GM18870 (cell line): ENCODE measurements around the gene PKLR.
"Not testable (repeated sequence)": the region's sequence is repeated elsewhere in the genome, so short reads cannot be mapped to it uniquely, and the experiment has no call there.

ENCODE experiments used
- ATAC-seq: cut with Tn5 transposase; IDR thresholded peaks from one replicate; pipeline ENCODE4 v1.9.1; 2021; ENCODE audit warnings: moderate library complexity; ENCODE audit not compliant: unreplicated experiment

The PKLR gene

DNA sequence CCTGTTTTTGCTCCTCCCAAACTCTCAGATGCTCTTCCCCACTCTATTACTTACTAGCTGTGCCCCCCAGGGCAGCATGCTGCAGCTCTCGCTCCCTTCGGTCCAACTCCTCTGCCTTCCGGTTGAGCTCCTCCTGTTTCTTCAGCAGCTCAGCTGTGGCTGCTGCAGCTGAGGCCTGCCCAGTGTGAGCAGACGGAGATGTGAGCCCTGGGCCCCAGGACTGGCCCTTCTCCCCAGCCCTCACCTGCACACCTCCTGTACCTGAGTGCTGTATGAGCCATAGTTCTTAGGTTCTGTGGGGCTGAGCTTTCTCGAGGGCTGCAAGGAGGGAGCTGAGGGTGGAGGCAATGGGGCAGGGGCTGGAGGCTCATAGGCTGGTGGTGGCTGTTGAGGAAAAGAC, 41.0 kb downstream of the PKLR start:
- no peak for ATAC-seq

DNA sequence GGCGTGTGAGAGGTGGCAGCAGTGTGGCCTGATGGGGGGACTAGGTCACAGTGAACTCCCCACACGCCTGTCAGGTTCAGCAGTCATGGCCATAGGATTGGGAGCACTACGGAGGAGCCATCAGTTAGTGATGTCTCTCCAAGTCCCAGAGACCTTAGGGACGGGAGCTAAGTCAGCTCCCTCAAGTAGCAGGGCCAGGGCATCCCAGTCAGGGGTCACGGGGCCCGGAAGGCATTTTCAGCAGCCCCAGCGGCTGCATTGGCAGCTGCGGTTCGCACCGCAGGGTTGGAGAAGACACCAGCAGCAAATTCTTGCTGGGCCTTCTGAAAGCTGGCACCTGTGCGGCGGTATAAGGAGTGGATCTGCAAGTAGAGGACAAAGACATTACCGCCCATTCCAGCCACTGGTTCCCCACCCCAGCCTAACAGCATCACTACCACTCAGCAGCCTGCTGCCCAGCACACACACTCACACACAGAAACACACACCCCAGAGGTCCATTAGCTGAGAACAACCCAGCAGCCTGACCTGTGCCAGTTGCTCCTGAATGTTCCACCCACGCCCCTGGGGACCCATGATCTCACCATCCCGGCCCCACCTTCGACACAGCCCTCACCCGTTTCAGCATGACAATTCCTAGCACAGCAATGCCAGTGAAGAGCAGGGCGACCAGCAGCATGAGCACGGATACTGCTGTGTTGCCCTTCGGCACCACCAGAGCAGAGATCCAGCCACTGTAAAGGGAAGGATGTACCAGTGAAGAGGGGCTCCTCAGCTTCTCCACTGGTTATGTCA, 45.0 kb downstream of the PKLR start:
- no peak for ATAC-seq

DNA sequence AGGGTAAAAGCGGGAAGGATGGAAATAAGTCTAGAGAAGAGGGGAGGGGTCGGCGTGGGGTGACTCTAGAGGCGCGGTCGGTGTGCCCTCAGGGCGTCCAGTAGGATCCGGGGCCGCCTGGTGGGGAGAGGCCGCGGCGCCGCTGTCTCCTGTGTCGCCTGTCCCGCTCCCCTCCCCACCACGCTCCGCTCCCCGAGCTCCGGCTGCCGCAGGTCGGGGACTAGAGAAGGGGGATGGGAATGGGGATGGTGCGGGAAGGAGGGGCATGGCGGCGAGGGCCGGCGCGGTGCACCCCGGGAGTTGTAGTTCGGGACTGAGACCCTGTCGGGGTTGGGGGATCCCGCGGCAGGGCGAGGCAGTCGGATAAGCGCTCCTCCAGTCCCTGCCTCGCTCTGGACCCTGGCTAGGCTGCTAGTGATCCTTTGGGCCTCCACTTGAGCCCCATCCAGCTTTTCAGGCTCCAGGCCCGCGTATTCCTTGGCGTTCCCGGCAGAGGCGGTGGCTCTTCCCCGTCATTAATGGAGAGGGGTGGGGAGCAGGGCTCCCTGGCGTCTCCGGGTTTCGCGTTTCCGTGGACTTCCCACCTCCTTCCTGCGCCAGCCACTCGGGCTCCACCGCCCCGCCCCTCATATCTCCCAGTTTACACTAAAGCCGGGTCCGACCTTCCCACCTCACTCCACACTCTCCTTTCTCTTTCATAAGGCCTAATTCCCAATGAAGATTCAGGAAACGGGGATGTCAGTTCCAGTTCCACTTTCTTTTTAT, 45.8 kb downstream of the PKLR start, which contains the start of gene ENTREP3:
ENTREP3 (minus strand) TSS at position 241 of the 765 bp plus-strand sequence. CDS start 606 bp downstream, outside the sequence.
- no peak for ATAC-seq

DNA sequence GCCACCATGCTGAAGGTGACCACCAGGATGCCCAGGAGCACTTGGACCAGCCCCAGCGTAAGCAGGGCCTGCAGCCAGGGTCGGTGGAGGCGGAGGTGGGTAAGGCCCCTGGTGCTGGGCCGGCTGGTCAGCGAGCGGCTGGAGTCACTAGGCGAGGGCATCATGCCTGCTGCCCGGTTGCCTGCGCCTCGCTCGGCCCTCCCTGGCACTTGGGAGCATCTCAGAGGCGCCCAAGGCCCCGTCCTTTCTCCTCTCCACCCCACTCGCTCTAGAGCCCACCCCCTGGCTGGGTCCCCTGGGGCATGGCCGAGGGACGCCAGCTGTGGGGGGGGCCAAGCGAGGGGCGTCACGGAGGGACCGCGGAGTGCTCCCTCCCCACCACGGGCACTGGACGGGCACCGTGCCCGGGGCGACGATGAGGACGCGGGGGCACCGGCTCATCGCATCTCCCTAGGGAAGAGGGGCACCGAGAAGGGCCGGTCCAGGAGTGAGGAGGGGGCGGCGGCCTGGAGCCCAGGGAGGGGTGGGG, 46.5 kb downstream of the PKLR start:
- ATAC-seq, result no peak

- no peak for ATAC-seq
Measured at GRCh38 chr1:155254228-155254713, 47.0 kb downstream of the PKLR start.

DNA sequence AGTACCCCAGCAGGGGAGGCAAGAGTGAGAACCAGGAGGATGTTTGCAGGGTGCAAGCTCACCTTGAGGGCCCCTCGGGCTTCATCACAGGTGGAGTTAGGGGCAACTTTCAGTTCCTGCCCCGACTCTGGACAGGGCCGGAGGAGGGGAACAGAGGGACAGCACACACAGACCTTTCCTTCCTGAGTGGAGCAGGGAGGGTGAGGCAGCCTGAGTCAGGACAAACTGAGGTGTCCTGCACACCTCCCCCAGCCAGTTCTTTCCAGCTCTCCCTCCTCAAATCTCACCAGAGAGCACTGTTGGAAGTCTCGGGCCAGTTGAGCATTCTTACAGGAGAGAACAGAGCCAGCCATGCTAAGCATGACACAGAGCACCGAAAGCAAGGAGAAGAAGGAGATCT, 47.4 kb downstream of the PKLR start:
- no peak for ATAC-seq

DNA sequence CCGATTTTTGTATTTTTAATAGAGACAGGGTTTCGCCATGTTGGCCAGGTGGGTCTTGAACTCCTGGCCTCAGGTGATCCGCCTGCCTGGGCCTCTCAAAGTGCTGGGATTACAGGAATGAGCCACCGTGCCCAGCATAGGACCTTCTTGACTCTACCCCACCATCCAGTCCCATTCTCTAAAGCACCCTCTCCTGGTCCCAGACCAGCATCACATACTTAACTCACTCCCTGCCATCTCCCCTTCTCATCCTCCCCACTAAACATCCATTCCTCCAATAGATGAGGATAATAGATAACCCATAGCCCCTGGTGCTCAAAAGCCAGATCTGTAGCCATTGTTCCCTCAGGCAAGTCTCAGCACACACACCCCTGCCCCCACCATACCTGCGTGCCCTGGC, 48.0 kb downstream of the PKLR start:
- no peak for ATAC-seq

DNA sequence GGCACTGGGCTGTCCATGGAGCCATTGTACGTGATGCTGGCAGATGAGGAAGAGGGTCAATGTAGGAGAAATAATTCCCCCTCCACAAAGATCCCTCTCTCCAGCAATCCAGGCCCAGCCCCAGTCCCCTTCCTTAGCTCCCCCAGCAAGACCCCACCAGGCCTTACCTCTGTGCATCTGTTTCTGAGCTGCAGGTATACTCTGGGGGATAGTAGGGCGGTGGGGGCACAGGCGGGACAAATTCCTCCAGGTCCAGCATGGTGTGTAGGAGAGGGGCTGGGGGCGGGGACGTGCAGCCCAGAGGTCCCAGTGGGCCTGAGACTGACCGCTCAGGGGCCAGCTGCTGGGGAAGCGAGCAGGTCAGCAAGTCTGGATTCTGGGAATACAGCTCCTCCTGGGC, 49.7 kb downstream of the PKLR start:
- ATAC-seq, result no peak

- ATAC-seq, result peak; percentile 71
Measured at GRCh38 chr1:155250633-155251449, 50.4 kb downstream of the PKLR start.

GRCh38 chr1:155250246-155250632, 51.0 kb downstream of the PKLR start:
- peak; percentile 20 for ATAC-seq

- no peak for ATAC-seq
Measured at GRCh38 chr1:155247667-155248553, 53.3 kb downstream of the PKLR start.

DNA sequence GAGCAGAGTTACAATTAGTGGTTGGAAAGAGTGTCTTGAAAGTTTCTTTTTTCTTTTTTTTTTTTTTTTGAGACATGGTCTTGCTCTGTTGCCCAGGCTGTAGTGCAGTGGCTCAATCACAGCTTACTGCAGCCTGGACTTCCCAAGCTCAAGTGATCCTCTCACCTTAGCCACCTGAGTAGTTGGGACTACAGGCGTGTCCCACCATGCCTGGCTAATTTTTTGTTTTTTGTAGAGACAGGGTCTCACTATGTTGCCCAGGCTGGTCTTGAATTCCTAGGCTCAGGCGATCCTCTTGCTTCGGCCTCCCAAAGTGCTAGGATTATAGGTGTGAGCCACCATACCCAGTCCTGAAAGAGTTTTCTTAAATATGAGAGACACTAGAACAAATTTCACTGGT, 54.4 kb downstream of the PKLR start:
- not testable (repeated sequence) for ATAC-seq

GRCh38 chr1:155245163-155245524, 56.1 kb downstream of the PKLR start:
- ATAC-seq, result no peak

- ATAC-seq, result peak; percentile 82
Measured at GRCh38 chr1:155244368-155245162, 56.7 kb downstream of the PKLR start.

- no peak for ATAC-seq
Measured at GRCh38 chr1:155242805-155243358, 58.4 kb downstream of the PKLR start.

DNA sequence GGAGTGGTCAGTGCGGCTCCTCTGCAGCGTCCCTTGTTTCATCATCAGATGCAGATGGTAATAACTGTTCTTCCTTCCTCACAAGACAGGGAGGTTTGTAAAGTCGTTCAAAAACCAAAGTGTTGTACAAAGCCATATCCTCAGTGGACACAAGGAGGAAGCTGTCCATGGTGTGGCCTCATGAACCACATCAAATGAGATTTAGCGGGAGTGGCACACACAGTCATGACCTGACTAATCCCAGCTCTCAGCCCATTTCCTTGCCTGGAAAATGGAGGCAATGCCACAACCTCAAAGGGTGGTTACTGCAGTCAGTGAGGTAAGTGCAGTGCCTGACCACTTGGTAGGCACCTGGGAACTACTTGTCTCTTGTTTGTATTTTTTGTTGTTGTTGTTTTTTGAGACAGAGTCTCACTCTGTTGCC, 59.4 kb downstream of the PKLR start:
- no peak for ATAC-seq

- ATAC-seq, result no peak
Measured at GRCh38 chr1:155241069-155241679, 60.1 kb downstream of the PKLR start.
